Measurements from ENCODE around the gene FAM222A.

DNA sequence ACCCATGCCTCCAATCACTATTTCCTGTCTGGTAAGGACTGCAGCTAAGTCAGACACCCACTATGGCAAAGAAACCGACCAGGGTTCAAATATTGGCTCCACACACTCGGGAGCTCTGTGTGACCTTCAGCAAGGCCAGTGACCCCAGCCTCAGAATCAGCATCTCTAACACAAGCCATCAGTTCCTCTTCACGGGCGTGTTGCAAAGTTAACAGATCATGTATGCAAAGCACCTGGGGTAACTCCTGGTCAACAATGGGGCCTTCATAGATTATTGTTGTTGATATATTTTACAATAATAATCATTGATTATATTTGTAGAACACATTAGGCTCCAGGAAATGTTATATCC is 6.2 kb upstream of the FAM222A start:
- TF ChIP-seq, protein P1, sequence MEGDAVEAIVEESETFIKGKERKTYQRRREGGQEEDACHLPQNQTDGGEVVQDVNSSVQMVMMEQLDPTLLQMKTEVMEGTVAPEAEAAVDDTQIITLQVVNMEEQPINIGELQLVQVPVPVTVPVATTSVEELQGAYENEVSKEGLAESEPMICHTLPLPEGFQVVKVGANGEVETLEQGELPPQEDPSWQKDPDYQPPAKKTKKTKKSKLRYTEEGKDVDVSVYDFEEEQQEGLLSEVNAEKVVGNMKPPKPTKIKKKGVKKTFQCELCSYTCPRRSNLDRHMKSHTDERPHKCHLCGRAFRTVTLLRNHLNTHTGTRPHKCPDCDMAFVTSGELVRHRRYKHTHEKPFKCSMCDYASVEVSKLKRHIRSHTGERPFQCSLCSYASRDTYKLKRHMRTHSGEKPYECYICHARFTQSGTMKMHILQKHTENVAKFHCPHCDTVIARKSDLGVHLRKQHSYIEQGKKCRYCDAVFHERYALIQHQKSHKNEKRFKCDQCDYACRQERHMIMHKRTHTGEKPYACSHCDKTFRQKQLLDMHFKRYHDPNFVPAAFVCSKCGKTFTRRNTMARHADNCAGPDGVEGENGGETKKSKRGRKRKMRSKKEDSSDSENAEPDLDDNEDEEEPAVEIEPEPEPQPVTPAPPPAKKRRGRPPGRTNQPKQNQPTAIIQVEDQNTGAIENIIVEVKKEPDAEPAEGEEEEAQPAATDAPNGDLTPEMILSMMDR (IDR thresholded peaks at IDR 0.05): no peak
- TF ChIP-seq EZH2phosphoT487 (IDR thresholded peaks at IDR 0.05): no peak
